GM18517 (cell line): ENCODE data around the gene CILP2.

Experiments used
- ATAC-seq: cut with Tn5 transposase; IDR thresholded peaks from one replicate; pipeline ENCODE4 v1.9.1; 2021; ENCODE audit warnings: mild to moderate bottlenecking, moderate library complexity; ENCODE audit not compliant: unreplicated experiment

Gene CILP2

DNA sequence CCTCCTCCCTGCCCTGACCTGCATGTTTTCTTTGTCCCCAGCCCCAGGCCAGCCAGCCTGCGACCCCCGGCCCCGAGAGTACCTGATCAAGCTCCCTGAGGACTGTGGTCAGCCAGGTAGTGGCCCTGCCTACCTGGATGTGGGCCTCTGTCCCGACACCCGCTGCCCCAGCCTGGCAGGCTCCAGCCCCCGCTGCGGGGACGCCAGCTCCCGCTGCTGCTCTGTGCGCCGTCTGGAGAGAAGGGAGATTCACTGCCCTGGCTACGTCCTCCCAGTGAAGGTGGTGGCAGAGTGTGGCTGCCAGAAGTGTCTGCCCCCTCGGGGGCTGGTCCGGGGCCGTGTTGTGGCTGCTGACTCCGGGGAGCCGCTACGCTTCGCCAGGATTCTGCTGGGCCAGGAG is 5.6 kb downstream of the CILP2 start:
- ATAC-seq: no peak

GRCh38 chr19:19544257-19544953 is 6.3 kb downstream of the CILP2 start:
- no peak for ATAC-seq

DNA sequence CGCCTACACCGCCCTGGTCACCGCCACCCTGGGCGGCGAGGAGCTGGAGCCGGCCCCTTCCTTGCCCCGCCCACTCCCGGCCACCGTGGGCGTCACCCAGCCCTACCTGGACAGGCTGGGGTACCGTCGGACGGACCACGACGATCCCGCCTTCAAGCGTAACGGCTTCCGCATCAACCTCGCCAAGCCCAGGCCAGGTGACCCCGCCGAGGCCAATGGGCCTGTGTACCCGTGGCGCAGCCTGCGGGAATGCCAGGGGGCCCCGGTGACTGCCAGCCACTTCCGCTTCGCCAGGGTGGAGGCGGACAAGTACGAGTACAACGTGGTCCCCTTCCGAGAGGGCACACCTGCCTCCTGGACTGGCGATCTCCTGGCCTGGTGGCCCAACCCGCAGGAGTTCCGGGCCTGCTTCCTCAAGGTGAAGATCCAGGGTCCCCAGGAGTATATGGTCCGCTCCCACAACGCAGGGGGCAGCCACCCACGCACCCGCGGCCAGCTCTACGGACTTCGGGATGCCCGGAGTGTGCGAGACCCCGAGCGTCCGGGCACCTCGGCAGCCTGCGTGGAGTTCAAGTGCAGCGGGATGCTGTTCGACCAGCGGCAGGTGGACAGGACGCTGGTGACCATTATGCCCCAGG is 7.0 kb downstream of the CILP2 start:
- no peak for ATAC-seq

GRCh38 chr19:19545707-19546106 is 7.6 kb downstream of the CILP2 start:
- ATAC-seq: no peak

DNA sequence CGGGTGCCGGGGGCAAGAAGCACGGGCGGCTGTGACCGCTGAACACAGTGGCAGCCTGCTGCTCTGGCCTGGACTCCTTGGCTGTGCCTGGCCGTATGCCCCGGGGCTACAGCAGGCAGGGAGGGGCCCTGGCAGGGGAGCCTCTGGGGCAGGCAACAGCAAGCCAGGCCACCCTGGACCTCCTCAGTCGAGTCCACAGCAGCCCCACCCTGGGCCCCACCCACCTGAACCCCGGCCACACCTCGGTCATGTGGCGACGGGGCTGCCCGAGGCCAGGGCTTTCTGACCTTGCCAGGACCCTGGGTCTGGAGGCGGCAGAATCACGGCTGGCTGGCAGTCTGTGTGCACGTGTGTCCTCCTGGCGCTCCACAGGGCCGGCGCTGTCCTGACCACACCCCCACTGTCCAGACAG is 8.7 kb downstream of the CILP2 start:
- ATAC-seq: no peak

DNA sequence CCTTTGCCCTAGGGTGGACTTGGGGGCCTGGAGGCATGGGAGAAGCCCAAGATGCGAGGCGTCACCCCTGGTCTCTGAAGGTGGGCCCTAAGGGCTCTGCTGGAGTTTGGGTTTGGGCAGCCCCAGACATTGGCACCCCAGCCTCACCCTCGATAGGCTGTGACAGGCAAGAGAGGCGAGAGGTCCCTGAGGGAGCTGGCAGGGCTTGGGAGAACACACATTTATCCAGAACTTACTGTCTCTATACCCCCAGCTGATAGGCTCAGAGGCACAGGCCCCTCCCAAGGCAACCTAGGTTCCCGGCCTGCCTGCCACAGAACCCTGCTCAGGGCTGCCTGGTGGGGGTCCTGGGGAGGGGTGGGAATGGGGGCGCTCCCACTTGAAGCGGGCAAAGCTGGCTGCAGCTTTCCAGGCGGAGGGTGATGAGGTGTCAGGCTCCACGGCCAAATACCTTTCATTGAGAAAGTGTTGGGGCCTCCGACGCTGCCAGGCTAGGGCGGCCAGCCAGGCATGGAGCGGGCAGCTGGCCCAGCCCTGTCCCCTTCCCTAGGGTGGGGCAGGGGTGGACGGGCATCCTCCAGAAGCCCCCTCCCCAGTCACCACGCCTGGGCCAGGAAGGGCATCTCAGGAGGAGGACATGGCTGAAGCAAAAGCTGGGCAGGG is 9.7 kb downstream of the CILP2 start:
- no peak for ATAC-seq

DNA sequence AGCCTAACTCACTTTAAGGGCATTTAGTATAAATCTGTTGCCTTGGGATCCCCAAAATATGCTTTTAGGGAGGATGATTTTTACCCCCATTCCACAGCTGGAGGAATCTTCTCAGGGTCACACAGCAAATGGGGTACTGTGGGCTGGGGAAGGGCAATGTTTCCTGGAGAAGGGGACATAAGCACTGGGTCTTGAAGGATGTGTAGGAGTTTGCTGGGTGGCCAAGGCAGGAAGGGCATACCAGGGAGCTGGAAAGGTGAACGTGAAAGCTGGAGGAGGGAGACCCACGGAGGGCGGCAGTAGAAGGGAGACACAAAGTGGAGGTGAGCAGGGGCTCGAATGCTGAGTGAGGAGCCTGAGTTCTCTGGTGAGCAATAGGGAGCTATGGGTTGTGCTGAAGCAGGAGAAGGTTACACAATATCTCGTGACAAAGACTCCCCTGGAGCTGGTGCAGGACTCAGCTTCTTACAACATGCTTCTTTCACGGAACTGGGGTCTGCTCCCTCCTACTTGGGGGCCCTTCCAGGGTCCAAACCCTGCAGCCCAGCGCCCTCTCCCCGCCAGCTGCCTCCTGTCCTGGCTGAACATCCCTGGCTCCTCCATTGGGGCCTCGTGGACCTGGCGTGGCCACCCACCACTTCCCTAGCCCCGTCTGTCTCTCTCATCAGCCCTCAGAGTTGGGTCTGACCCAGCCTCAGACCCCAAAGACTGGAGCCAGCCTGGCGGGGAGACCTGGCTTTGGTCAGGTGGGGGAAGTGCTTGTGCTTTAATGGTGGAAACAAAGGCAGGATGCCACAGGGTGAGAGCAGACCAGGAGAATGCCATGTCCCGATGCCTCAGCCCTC is 11.1 kb downstream of the CILP2 start:
- no peak for ATAC-seq

- no peak for ATAC-seq
Measured at GRCh38 chr19:19549804-19550464, 11.9 kb downstream of the CILP2 start.

DNA sequence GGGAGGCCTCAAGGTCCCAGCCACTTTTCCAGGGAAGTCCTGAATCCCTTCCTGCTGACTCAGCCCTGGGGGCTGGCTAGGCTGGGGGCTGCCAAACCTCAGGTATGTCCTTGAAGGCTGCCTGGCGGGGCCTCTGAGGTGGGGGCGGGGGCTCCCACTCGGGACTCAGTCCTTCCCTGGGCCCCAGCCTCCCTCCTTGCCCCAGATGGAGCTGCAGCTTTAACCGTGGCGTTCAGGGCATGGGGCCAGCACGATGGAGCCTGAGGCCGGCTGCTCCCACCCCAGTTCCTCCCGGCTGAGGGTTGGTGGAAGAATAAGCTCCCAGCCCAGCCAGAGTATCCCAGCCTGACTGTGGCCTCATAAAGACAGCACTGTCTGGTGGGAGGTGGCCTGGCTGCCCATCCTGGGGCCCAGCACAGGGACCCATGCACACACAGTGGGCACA is 12.4 kb downstream of the CILP2 start:
- no peak for ATAC-seq

DNA sequence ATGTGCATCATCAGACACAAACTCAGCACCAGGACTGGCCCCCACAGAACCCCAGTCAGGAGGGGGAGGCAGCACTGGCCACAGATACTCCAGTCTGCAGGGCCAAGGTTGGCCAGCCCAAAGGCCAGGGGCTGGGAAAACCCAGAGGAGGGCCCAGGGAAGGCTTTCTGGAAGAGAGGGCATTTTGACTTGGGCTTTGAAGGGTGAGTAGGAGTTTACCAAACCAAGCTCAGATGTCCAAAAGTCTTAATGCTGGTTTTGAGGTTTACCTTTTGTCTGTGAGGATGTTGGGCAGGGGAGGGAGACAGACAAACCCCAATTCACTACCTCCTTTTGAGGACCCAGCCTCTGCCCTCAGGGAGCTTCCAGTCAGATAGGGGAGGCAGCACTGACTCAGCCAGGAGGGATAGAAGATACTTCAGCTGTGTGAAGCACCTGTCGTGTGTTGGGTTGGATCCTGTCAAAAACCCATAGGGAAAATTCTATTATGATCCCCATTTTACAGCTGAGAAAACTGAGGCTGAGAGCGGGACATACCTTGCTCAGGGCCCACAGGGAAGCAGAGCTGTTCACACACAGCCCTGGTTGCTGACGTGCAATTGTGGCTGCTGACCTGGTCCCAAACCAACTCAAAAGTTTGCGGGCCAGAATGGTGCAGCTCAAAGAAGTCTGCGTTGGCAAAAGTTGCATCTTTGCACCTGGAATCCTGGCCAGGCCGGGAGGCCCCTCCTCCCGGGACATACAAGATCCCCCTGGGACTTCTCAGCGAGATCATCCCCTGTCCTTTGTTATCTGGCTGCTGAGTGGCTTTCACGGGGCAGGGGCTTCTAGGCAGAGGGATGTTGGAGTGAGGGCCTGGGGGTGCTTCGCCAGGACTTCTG is 13.1 kb downstream of the CILP2 start:
- ATAC-seq: no peak

DNA sequence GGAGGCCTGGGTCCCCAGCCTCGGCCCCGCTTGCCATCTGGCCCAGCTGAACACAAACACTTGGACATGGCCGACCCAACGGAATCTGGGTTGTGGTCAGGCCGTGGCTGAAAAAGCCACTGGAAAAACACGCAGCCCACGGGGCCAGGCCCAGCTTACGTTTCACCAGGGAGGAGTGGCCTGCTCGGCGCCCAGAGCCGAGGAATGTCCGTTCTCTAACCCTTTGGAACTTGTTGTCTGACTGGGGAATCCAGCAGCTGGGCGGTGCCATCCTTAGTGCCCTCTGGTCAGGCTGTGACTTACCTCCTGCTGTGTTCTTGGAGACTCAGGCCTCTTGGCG is 13.8 kb downstream of the CILP2 start:
- ATAC-seq: no peak

DNA sequence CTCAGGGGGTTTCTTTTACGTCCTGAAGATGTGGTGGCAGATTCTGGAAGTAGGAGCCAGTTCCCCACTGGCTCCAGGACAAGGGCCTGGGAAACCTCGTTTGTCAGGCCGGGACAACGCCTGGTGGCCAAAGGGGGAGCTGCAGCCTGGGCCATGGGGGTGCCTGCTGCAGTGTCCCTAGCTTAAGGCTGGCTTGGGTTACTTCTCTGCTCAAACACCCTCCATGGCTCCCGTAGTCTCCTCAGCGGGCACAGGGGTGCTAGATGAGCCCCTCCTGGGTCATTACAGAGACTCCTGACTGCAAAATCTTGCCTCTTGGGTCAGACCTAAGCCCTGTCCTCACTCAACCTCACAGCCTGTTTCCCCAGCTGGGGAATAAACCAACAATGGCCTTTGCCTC is 14.7 kb downstream of the CILP2 start:
- no peak for ATAC-seq

DNA sequence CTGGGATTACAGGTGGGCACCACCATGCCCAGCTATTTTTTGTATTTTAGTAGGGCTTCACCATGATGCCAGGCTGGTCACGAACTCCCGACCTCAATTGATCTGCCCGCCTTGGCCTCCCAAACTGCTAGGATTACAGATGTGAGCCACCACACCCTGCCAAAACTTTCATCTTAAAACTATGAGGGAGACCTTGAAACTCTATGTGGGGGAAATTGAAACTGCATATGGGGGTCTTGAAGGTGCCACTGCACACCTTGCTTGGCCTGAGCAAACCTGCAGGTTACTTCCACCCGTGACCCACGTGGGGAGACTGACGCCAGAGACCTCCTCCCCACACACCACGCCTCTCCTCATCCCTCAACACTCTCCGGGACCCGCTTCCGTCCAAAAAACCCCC is 15.6 kb downstream of the CILP2 start:
- ATAC-seq: no peak

DNA sequence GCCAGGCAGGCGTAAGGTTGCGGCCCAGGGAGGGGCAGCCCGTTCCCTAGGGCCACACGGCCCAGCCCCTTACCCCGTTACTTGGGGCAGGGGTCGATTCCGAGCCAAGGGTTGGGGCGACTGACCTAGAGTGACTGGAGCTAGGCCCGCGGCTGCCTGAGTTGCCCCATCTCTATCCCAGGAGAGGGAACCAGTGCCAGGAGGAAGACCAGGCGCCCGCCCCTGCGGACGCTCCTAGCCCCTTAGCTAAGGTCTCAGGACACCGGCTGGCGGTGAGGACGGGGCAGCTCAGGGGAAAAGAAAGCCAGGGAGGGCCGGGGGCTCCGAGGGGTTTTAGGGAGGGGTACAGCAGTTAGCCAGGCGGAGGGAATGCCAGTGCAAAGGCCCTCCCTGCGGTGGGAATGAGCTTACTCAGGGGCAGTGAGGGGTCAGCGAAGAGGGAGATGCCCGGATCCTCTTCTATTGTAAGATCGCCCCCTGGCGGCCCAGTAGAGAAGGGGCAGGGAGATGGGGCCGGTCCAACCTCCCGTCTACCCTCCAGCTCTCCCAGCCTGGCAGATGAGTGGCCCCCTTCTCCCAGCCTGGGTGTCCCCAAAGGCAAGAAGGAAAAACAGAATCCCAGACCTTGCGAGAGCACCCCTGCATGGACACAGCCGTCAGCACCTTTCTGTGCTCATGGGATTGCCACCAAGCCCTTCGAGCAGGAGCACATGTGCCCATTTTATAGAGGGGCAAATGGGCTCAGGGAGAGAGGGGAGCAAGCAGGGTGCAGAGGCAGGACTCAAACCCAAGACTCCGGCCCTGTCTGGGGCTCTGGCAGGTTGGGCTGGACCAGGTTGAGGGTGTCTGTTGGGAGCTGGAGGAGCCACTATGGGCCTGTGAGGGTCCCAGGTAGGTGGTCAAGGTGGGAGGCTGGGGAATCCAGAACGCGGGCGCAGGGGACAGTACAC is 16.3 kb downstream of the CILP2 start:
- no peak for ATAC-seq

DNA sequence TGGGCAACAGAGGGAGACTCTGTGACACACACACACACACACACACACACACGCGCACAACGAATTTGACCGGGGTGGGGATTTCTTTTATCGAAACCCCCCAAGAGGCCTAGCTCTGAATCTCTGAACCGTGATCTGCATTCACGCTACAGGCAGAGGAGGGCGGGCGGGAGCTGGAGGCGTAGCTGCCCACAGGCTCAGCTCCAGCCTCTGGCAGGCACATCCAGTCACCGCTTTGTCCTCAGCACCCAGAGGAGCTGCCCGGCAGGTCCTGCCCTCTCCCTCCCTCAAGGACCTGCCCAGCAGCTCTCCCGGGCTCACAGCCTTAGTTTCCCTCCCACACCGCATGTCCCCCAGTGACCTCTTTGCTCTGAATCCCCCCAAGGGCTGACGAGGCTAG is 20.0 kb downstream of the CILP2 start:
- ATAC-seq: no peak

DNA sequence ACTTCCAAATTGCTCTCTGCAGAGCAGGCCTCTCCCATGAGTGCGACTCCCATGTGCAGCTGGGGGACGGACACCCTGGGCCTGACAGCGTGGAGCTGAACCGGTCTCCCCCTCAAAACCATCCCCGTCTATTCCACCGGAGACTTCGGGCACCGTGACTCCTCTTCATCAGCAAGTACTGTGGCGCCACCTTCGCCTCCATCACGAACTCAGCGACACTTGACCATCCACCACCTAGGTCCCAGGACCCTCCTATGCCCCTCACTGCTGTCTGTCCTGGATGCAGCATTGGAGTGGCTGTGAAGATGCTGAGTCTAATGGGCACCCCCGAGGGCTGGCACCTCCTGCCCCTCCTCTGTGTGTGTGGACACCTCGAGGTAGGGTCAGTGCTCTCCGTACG is 20.6 kb downstream of the CILP2 start:
- ATAC-seq: no peak

GRCh38 chr19:19559931-19560330 is 21.9 kb downstream of the CILP2 start:
- no peak for ATAC-seq

DNA sequence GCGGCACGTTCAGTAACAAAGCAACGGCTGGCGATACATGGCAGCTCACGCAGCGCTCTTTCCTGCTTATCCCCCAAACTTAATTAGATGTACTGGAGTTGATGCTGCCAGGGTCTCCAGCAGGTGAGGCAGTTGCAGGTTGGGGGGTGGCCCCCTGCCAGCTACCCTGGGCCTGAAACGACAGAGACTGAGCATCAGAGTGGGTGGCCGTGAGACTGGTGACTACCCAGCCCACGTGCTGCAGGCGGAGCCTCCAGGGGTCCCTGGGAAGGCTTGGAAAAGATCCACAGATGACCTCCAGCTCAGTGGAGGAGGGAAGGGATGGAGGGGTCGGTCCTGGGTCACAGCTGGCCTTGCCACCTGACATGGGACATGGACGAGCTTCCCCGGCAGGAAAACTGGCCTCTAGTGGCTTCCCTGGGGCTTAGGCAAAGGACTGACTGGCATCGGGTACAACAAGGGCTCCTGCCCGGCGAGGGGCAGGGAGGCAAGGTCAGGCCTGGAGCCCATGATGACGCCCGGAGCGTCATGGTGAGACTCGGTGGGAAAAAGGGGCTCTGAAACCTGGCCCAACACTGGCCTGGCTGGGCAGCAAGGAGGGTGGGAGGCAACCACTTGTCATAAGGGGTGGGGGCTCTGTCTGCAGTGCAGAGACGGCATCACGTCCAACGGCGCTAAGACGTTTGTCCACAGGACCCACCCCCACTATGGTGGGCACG is 24.0 kb downstream of the CILP2 start:
- no peak for ATAC-seq
